ENCODE data around the gene MAP4K3.

GRCh38 chr2:39306626-39307025 lies 130.5 kb downstream of the MAP4K3 start:
- TF ChIP-seq CTCF (IDR thresholded peaks at IDR 0.05; ENCODE audit: control extremely low read depth in 1 of 3, insufficient read depth in 1 of 3, low read depth in 1 of 3, low read length in 3 of 3), result no peak
- TF ChIP-seq SP2 (IDR thresholded peaks at IDR 0.05; ENCODE audit: low read length), result no peak
- no peak for TF ChIP-seq TCF12 (IDR thresholded peaks at IDR 0.05; ENCODE audit: low read depth, low read length)
- TF ChIP-seq POLR2AphosphoS5 (IDR thresholded peaks at IDR 0.05; ENCODE audit: low read depth, low read length), result no peak
